VCaP (cell line): ENCODE results near the gene HNRNPUL2.
A peak's percentile ranks its signal among the peaks of the same experiment; 100 is the strongest.

Experiments
- H3K27ac ChIP-seq: fragments of 450-650 bp; 2 replicates; pipeline ENCODE4 v1.5.1; 2017
- TF ChIP-seq, protein P1 (sequence below): fragments of 450-650 bp; conservative IDR thresholded peaks from 2 replicates; pipeline ENCODE4 v1.5.1; 2017; ENCODE audit warnings: mild to moderate bottlenecking, moderate library complexity

Gene HNRNPUL2

DNA sequence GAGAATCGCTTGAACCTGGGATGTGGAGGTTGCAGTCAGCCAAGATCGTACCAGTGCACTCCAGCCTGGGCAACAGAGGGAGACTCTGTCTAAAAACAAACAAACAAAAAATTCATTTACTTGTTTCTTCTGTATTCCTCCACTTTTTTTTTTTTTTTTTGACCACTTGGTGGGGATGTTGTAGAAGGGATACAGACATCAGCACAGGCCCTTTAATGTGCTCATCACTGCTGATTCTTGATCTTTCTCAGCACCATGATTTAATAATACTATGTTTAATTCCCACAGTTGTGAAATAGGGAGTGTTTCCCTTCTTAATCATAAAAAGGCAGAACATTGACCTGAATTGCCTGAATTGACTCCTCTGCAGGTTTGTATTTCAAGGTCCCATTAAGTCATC, 5.6 kb upstream of the HNRNPUL2 start:
- H3K27ac ChIP-seq, result 0 out of 2 replicates have a peak overlapping the region, but pooled peaks have one; percentile 13
- TF ChIP-seq, protein P1, sequence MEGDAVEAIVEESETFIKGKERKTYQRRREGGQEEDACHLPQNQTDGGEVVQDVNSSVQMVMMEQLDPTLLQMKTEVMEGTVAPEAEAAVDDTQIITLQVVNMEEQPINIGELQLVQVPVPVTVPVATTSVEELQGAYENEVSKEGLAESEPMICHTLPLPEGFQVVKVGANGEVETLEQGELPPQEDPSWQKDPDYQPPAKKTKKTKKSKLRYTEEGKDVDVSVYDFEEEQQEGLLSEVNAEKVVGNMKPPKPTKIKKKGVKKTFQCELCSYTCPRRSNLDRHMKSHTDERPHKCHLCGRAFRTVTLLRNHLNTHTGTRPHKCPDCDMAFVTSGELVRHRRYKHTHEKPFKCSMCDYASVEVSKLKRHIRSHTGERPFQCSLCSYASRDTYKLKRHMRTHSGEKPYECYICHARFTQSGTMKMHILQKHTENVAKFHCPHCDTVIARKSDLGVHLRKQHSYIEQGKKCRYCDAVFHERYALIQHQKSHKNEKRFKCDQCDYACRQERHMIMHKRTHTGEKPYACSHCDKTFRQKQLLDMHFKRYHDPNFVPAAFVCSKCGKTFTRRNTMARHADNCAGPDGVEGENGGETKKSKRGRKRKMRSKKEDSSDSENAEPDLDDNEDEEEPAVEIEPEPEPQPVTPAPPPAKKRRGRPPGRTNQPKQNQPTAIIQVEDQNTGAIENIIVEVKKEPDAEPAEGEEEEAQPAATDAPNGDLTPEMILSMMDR, result peak; percentile 31; the same call in 1 of the 2 replicates

- peak overlapping the region; percentile 97 for H3K27ac ChIP-seq
Observed at GRCh38 chr11:62730076-62730475, 2.8 kb upstream of the HNRNPUL2 start.

DNA sequence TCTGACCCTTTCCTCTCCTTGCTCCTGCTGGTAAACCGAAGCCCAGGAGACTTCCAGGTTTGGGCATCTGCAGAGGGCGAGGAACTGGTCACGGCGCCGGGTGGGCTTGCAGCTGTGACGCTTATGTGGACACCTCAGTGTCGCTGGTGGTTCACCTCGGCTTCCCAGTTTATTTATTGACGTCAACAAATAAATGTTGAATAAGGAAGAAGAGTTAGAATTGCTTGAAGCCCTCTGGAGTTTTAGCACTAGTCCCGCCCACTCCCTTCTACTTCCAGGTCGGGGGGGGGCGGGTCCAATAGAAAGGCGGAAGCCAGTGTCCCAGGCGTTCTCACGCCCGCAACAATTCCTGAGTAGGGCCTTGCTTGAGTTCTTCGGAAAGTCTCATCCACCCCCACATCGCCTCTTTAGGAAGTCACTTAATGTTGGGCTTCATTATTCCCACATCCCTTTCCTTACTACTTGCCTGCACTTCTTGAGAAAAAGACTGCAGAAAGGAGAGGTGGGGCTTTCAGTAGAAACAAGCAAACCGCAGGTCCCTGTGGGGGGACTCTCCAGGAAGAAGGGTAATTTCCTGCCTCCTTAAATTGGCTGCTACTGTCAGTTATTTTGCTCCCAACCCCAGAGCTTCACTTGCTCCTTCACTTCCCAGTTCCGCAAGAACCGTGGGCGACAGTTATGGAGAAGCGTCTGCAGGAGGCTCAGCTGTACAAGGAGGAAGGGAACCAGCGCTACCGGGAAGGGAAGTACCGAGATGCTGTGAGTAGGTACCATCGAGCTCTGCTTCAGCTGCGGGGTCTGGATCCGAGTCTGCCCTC, 1.1 kb upstream of the HNRNPUL2 start, which contains the start of gene TTC9C:
Gene TTC9C (plus strand): TSS at position 316 of the 818 bp plus-strand sequence. CDS start 363 bp downstream, at position 679.
- peak within 1 kb of the TSS; percentile 97 for H3K27ac ChIP-seq
- TF ChIP-seq, protein P1, result no peak

DNA sequence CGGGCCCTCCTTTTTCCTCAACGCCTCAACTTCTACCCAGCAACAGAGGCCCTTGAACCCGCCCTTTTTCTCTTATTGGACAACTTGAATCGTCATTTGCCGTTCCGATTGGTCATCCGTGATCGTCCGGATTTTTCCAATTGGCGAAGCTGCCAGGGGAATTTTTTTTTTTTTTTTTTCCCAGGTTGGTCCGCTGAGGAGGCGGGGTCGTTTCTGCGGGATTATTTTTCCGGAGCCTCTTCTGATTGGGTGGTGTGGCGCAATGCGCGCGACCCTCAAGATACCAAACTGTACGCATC, 564 bp upstream of the HNRNPUL2 start:
- TF ChIP-seq, protein P1, result no peak

GRCh38 chr11:62726915-62727164, 417 bp downstream of the HNRNPUL2 start:
- TF ChIP-seq, protein P1, result no peak
- H3K27ac ChIP-seq, result peak overlapping the region; percentile 97

More for the DNA sequence above, 564 bp upstream of the HNRNPUL2 start:
- peak overlapping the region; percentile 97 for H3K27ac ChIP-seq

GRCh38 chr11:62726156-62726914, 922 bp downstream of the HNRNPUL2 start:
- peak overlapping the region; percentile 97 for H3K27ac ChIP-seq
- TF ChIP-seq, protein P1, result no peak

- TF ChIP-seq, protein P1, result no peak
- H3K27ac ChIP-seq, result peak overlapping the region; percentile 97
Observed at GRCh38 chr11:62725646-62726045, 1.6 kb downstream of the HNRNPUL2 start.

DNA sequence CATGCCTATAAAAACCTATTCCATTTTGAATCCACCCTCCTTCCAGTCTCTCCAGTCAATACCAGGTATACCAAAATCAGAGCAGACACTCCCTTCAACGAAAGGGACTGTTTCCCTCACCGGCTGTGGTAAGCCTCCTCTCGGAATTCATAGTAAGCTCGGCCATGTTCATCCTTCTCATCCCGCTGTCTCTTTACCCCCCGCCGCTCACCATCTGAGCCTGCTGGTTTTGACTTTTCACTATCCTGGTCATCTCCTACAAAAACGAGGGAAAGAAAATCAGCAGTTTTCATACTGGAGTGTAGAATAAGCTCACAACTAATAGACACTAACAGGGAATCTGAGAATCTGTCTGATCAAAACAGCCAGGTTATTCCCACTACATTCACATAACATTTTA, 3.1 kb downstream of the HNRNPUL2 start:
- TF ChIP-seq, protein P1, result no peak
- H3K27ac ChIP-seq, result peak overlapping the region; percentile 97; the same call in 1 of the 2 replicates
